Measurements from ENCODE around the gene ERC2.

- TF ChIP-seq CTCF (IDR thresholded peaks at IDR 0.05) (no peak), POLR2A (IDR thresholded peaks at IDR 0.05) (no peak), POLR2AphosphoS5 (IDR thresholded peaks at IDR 0.05) (no peak)
Measured at GRCh38 chr3:55639143-55639542, 829.1 kb downstream of the ERC2 start.
